Erythroblast (primary cell): Measurements from ENCODE around the gene SLC5A4.

Experiments
- DNase-seq, 2 experiments: peaks; one replicate each; lab custom pipeline; 2025; lab: John Stamatoyannopoulos, UW
- GATA1 ChIP-seq: IDR thresholded peaks from 2 replicates; pipeline ENCODE4 v1.6.1; 2011; ENCODE audit warnings: low read depth, mild to moderate bottlenecking, control low read depth, low read length, moderate library complexity
- POLR2A ChIP-seq: IDR thresholded peaks from 2 replicates; pipeline ENCODE4 v1.6.1; 2011; ENCODE audit warnings: mild to moderate bottlenecking, low read length

SLC5A4 gene

GRCh38 chr22:32248276-32248675 is 6.9 kb downstream of the SLC5A4 start:
- TF ChIP-seq POLR2A (no peak), GATA1 (no peak)
- no peak for DNase-seq

GRCh38 chr22:32246166-32246565 is 9.0 kb downstream of the SLC5A4 start:
- TF ChIP-seq POLR2A (no peak), GATA1 (no peak)
- no peak for DNase-seq

GRCh38 chr22:32245042-32245441 is 10.1 kb downstream of the SLC5A4 start:
- TF ChIP-seq POLR2A: no peak
- no peak for TF ChIP-seq GATA1
- DNase-seq: no peak

- DNase-seq: no peak
- TF ChIP-seq POLR2A: no peak
- TF ChIP-seq GATA1: no peak
Measured at GRCh38 chr22:32244547-32244946, 10.6 kb downstream of the SLC5A4 start.

GRCh38 chr22:32240461-32240860 is 14.7 kb downstream of the SLC5A4 start:
- DNase-seq: no peak
- no peak for TF ChIP-seq POLR2A
- no peak for TF ChIP-seq GATA1

GRCh38 chr22:32237906-32238305 is 17.2 kb downstream of the SLC5A4 start:
- no peak for TF ChIP-seq POLR2A
- no peak for TF ChIP-seq GATA1
- no peak for DNase-seq

GRCh38 chr22:32236970-32237369 is 18.2 kb downstream of the SLC5A4 start:
- TF ChIP-seq GATA1: no peak
- TF ChIP-seq POLR2A: no peak
- DNase-seq: no peak

GRCh38 chr22:32233091-32233490 is 22.1 kb downstream of the SLC5A4 start:
- no peak for DNase-seq
- no peak for TF ChIP-seq POLR2A
- TF ChIP-seq GATA1: no peak

GRCh38 chr22:32232191-32232830 is 22.8 kb downstream of the SLC5A4 start:
- TF ChIP-seq GATA1 (no peak), POLR2A (no peak)
- no peak for DNase-seq

GRCh38 chr22:32226326-32227104 is 28.6 kb downstream of the SLC5A4 start:
- no peak for DNase-seq
- TF ChIP-seq POLR2A: no peak
- no peak for TF ChIP-seq GATA1

GRCh38 chr22:32222991-32223390 is 32.2 kb downstream of the SLC5A4 start:
- no peak for DNase-seq

GRCh38 chr22:32219026-32219425 is 36.1 kb downstream of the SLC5A4 start:
- TF ChIP-seq GATA1 (no peak), POLR2A (no peak)
- DNase-seq: no peak

More at GRCh38 chr22:32222991-32223390, 32.2 kb downstream of the SLC5A4 start:
- no peak for TF ChIP-seq GATA1
- no peak for TF ChIP-seq POLR2A

- no peak for TF ChIP-seq GATA1
- no peak for TF ChIP-seq POLR2A
- no peak for DNase-seq
Measured at GRCh38 chr22:32218470-32218869, 36.7 kb downstream of the SLC5A4 start.

- DNase-seq: no peak
- TF ChIP-seq GATA1 (no peak), POLR2A (no peak)
Measured at GRCh38 chr22:32217465-32217864, 37.7 kb downstream of the SLC5A4 start.
